LNCAP (cell line): ENCODE results near the gene BBX.

Source experiments
- TF ChIP-seq, protein P1 (sequence below): fragments of 450-650 bp; IDR thresholded peaks from 2 replicates; pipeline ENCODE4 v1.5.1; 2017; ENCODE audit warnings: mild to moderate bottlenecking

The BBX gene

DNA sequence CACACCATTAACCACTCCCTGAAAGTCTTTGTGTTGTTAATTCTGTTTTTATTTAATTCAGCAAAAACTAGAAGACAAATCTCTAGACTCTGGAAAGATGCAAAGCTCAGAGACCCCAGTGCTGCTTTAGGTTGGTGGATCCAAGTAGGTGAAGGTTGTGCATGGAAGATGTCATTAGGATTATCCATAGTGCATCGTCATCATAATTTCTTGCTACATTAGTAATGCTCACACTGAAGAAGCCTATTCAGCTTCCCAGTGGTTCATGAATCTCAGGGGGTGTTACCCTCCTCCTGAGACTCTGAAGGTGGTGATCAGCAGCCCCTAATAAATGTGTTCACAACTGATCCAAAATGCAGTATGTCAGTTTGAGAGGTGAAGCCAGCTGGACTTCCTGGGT, 295.3 kb downstream of the BBX start:
- TF ChIP-seq, protein P1, sequence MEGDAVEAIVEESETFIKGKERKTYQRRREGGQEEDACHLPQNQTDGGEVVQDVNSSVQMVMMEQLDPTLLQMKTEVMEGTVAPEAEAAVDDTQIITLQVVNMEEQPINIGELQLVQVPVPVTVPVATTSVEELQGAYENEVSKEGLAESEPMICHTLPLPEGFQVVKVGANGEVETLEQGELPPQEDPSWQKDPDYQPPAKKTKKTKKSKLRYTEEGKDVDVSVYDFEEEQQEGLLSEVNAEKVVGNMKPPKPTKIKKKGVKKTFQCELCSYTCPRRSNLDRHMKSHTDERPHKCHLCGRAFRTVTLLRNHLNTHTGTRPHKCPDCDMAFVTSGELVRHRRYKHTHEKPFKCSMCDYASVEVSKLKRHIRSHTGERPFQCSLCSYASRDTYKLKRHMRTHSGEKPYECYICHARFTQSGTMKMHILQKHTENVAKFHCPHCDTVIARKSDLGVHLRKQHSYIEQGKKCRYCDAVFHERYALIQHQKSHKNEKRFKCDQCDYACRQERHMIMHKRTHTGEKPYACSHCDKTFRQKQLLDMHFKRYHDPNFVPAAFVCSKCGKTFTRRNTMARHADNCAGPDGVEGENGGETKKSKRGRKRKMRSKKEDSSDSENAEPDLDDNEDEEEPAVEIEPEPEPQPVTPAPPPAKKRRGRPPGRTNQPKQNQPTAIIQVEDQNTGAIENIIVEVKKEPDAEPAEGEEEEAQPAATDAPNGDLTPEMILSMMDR, result no peak

DNA sequence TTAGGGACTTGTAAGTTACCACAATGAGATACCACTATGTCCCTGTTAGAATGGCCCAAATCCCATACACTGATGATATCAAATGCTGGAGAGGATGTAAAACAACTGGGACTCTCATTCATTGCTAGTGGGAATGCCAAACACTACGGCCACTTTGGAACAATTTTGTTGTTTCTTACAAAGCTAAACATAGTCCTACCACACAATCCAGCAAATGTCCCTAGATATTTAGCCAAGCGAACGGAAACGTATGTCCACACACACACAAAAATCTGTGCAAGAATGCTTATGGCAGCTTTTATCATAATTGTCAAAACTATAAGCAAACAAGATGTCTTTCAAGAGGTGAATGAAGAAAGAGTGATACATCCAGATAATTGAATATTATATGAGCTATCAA, 296.9 kb downstream of the BBX start:
- TF ChIP-seq, protein P1, result no peak

DNA sequence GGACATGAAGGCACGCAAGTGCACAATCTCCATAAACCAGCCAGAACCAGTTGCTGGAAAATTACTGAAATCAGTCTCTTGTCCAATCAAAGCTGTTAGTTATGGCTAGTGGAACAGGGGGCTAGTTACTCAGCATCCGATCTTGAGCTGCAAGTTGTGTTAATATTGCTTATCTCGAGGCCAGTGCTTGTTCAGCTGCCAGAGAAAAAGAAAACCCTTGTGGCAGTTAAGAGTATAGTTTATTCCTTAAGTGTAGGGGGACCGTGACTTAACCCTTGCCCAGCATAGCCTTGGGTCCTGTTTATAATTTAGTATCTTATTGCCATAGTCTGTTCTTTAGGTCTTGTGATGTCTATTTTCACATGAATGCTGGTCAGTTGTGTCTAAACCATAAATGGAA, 299.5 kb downstream of the BBX start:
- TF ChIP-seq, protein P1, result no peak

DNA sequence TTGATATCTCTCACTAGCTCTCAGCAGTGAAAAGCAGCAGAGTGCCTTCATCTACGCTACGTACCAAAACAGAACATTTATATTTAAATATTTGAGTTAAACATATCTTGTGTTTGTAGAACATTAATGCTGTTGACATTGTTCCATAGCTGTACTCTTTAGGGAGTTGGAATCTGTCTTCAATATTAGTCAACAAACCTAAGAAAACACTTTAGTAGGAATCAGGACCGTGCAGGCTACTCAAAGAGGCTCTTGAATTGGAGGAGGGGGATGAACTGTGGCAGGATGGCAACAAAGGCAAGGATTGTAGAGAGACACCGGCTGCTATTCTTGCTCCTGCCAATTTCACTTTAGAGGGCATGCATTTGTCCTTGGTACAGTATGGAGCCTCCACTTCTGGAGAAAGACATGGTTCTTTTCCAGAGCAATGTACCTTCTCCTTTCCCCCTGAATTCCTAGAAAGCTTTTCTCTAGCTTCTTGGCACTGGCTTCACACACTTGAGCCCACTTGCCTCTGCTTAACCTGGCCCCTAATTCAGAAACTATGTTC, 302.1 kb downstream of the BBX start:
- TF ChIP-seq, protein P1, result no peak

- TF ChIP-seq, protein P1, result no peak
Observed at GRCh38 chr3:107825556-107825955, 302.8 kb downstream of the BBX start.

- TF ChIP-seq, protein P1, result no peak
Observed at GRCh38 chr3:107826727-107827126, 304.0 kb downstream of the BBX start.

DNA sequence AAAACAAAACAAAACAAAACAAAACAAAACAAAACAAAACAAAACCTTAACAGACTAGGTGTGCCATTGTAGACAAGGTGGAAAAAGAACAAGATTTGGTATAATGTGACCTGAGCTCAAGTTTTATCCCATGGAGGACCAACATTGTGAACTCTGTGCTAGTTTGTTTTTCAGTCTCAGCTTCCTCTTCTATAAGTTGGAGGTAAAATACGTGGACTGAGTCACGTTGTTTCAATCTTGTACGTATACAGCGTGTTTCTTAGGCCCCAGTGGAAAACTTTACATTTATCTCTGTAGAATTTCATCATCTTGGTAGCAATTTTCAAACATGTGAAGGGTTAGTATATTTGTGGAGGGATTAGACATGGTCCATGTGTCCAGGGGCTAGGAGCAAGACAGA, 306.4 kb downstream of the BBX start:
- TF ChIP-seq, protein P1, result no peak

DNA sequence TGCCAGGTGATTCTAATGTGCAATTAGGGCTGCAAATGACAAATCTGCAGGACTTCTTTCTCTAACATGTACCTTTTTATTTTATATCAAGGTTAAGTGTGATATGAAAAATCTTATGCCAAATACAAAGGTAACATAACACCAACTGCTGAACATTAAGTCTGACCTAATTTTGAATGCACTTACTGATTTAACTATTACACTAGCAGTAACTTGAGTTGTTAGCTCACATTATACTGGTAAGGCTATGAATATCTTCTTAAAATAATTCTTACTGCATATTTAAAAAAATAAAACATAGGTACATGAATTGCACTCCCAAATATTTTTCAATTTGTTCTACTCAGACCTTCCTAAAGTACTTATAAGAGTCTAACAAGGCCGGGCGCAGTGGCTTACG, 308.8 kb downstream of the BBX start:
- TF ChIP-seq, protein P1, result no peak
